DOHH2 (cell line): ENCODE measurements around the gene CREB3L2.

ENCODE experiments used
- CTCF ChIP-seq: fragments of 200-600 bp; sonication (generic); IDR thresholded peaks from one replicate; pipeline ENCODE4 v1.5.1; 2014; ENCODE audit warnings: antibody characterized with exemption, mild to moderate bottlenecking, low read depth, low read length; ENCODE audit not compliant: poor library complexity, severe bottlenecking
- EZH2phosphoT487 ChIP-seq: fragments of 200-600 bp; sonication (generic); IDR thresholded peaks from 2 replicates; pipeline ENCODE4 v1.6.1; 2017; ENCODE audit warnings: borderline replicate concordance, mild to moderate bottlenecking, antibody characterized with exemption, low read length, moderate library complexity, mixed read lengths

GRCh38 chr7:137981175-137981574, 20.7 kb downstream of the CREB3L2 start:
- no peak for TF ChIP-seq CTCF
- no peak for TF ChIP-seq EZH2phosphoT487
